Adrenal gland (tissue), 12 donors: ENCODE results near the gene SMCO4. TPM values are rescaled to one million over a fixed set of nuclear protein-coding genes. Genes with fewer than 3 reads are reported as not detected.

Experiments
- DNase-seq, 7 donors: peaks; one replicate each; pipeline ENCODE4 v3.0.0-alpha.2; 2019 to 2020
- H3K27ac ChIP-seq, 5 donors: fragments of 200-600 bp; sonication (generic) in 4 of 5; 1 replicate in 3 of 5; 2 replicates in 2 of 5; pipeline versions ENCODE4 v1.5.1 to v1.8.0; 2016 to 2020; ENCODE audit warnings: mild to moderate bottlenecking in 1 of 5
- H3K27me3 ChIP-seq: fragments of 200-600 bp; 2 replicates; pipeline ENCODE4 v1.8.0; 2021
- H3K36me3 ChIP-seq, 2 donors: fragments of 200-600 bp; replicated peaks in 1 of 2; 1 replicate in 1 of 2; 2 replicates in 1 of 2; pipeline versions ENCODE4 v1.5.1 to v1.8.0; 2018 to 2022
- H3K4me1 ChIP-seq, 2 donors: fragments of 200-600 bp; replicated peaks in 1 of 2; 1 replicate in 1 of 2; 2 replicates in 1 of 2; pipeline versions ENCODE4 v1.5.1 to v1.8.0; 2018 to 2021
- H3K4me3 ChIP-seq, 4 donors: fragments of 200-600 bp; sonication (generic) in 3 of 4; one replicate each; pipeline ENCODE4 v1.5.1; 2016 to 2018
- H3K9me3 ChIP-seq, 3 donors: fragments of 200-600 bp; sonication (generic) in 1 of 3; replicated peaks in 1 of 3; 1 replicate in 2 of 3; 2 replicates in 1 of 3; pipeline versions ENCODE4 v1.5.1 to v1.8.0; 2016 to 2021
- CTCF ChIP-seq, 6 experiments: fragments of 450-650 bp in 4 of 6; fragments of 200-600 bp in 2 of 6; sonication (generic) in 1 of 6; IDR thresholded peaks; 1 replicate in 5 of 6; 2 replicates in 1 of 6; pipeline versions ENCODE4 v1.5.1 to v1.8.0; 2016 to 2021; ENCODE audit warnings: antibody characterized with exemption in 6 of 6, mild to moderate bottlenecking in 2 of 6, moderate library complexity in 1 of 6
- POLR2A ChIP-seq, 2 donors: fragments of 450-650 bp; IDR thresholded peaks; one replicate each; pipeline ENCODE4 v1.6.1; 2017; ENCODE audit warnings: antibody characterized with exemption in 2 of 2, mild to moderate bottlenecking in 2 of 2, moderate library complexity in 1 of 2
- WGBS, 4 donors: extraction: QIAGEN DNeasy Blood & Tissue Kit in 2 of 4; methylation state at CpG; one replicate each; pipeline versions ENCODE4 v1.1.5 to v1.1.7; 2013 to 2017; 5-methylcytosine and 5-hydroxymethylcytosine counted together
- intact Hi-C, 2 donors: fragments of 100-400 bp; cut with DNase I; formaldehyde crosslinking; loops; one replicate each; pipeline versions ENCODE4 v1.14.1 to v1.15.0; 2022 to 2023
- polyA plus RNA-seq, 3 donors: library from polyadenylated mRNA; stranded (reverse); fragments of 200-250 nt in 2 of 3; fragments of 350-450 nt in 1 of 3; fragmentation: Illumina TruSeq in 1 of 3; extraction: RNeasy Lipid Tissue Mini Kit (QIAGEN cat#74804) in 1 of 3; gene quantifications; one replicate each; pipeline ENCODE4 v1.2.3, GENCODE V29; 2013 to 2014
- total RNA-seq, 9 donors: library from RNA; depleted of rRNA in 4 of 9; stranded (reverse); fragments of >200 nt in 4 of 9; fragments of 120-200 nt in 1 of 9; fragmentation: NEBNext Ultra II Directional in 1 of 9; extraction: Animal tissue kit (Norgen Biotek cat#: 25700) in 1 of 9; gene quantifications; one replicate each; pipeline versions ENCODE4 v1.1.0 to v1.2.4, GENCODE V29; 2013 to 2023
- donor health status: healthy with polysubstance abuse.
- donor health status: Bipolar disorder and iron deficiency.
- donor health status: DM: yes; HTN: yes; CAD: no.
- donor health status: DM: no; HTN: no; CAD: no.
- donor health status: DM: no; HTN: no; CAD: no.
- donor health status: DM: yes; HTN: yes; CAD: no.

SMCO4 gene
- total and polyA plus RNA-seq, 12 donors = 23.2 to 108 (median 73.2) TPM

GRCh38 chr11:93520726-93521509 lies 22.3 kb downstream of the SMCO4 start:
- Histone ChIP-seq H3K36me3 (no peaks in the 10 kb centered on the region), H3K4me3 (no peak overlapping the region), H3K27ac (no peak overlapping the region), H3K9me3 (no peaks in the 10 kb centered on the region), H3K27me3 (no peaks in the 10 kb centered on the region), H3K4me1 (peaks cover 13 to 40% of the 10 kb centered on the region in 2 donors)
- DNase-seq = no peak
- TF ChIP-seq CTCF (IDR thresholded peaks at IDR 0.05) (no peak), POLR2A (IDR thresholded peaks at IDR 0.05) (no peak)
- WGBS, 4 donors = 47 to 52% (median 50%) methylated on average over 4 to 5 of the region's 5 CpGs
- intact Hi-C loops = no loop called here

GRCh38 chr11:93519179-93519578 lies 24.0 kb downstream of the SMCO4 start:
- 81 to 100% (median 91%) methylated on average over 1 of the region's 1 CpG for WGBS, 4 donors
- Histone ChIP-seq H3K4me1 (peaks cover 3 to 38% of the 10 kb centered on the region in 2 donors), H3K36me3 (no peaks in the 10 kb centered on the region), H3K27ac (no peak overlapping the region), H3K27me3 (no peaks in the 10 kb centered on the region), H3K4me3 (no peak overlapping the region), H3K9me3 (no peaks in the 10 kb centered on the region)
- intact Hi-C loops = no loop called here
- TF ChIP-seq POLR2A (IDR thresholded peaks at IDR 0.05) = no peak
- no peak for TF ChIP-seq CTCF (IDR thresholded peaks at IDR 0.05)
- no peak for DNase-seq

GRCh38 chr11:93518081-93518480 lies 25.1 kb downstream of the SMCO4 start:
- H3K4me1 ChIP-seq = peaks cover 3 to 38% of the 10 kb centered on the region in 2 donors
- no peak overlapping the region for H3K4me3 ChIP-seq
- 96 to 99% (median 98%) methylated on average over 3 of the region's 3 CpGs for WGBS, 4 donors
- no peak overlapping the region for H3K27ac ChIP-seq
- no peak for TF ChIP-seq CTCF (IDR thresholded peaks at IDR 0.05)
- no peak for TF ChIP-seq POLR2A (IDR thresholded peaks at IDR 0.05)
- intact Hi-C loops = no loop called here
- no peaks in the 10 kb centered on the region for H3K36me3 ChIP-seq
- no peak for DNase-seq
- no peaks in the 10 kb centered on the region for H3K9me3 ChIP-seq
- H3K27me3 ChIP-seq = no peaks in the 10 kb centered on the region

- intact Hi-C loops = no loop called here
- H3K4me1 ChIP-seq = peaks cover 3 to 38% of the 10 kb centered on the region in 2 donors
- 94 to 96% (median 96%) methylated on average over 4 of the region's 4 CpGs for WGBS, 4 donors
- no peaks in the 10 kb centered on the region for H3K27me3 ChIP-seq
- no peak overlapping the region for H3K27ac ChIP-seq
- H3K4me3 ChIP-seq = no peak overlapping the region
- DNase-seq = no peak
- H3K36me3 ChIP-seq = no peaks in the 10 kb centered on the region
- TF ChIP-seq CTCF (IDR thresholded peaks at IDR 0.05) (no peak), POLR2A (IDR thresholded peaks at IDR 0.05) (no peak)
- no peaks in the 10 kb centered on the region for H3K9me3 ChIP-seq
These were observed 25.6 kb downstream of the SMCO4 start for GRCh38 chr11:93517611-93518010.
